Activated T-cell treated with anti-CD3 and anti-CD28 coated beads, Interleukin-2, amount 50 U/mL, for 4 hours (primary cell): Measurements from ENCODE around the gene LINGO1. TPM values are rescaled to one million over a fixed set of nuclear protein-coding genes. Genes with fewer than 3 reads are reported as not detected.

Source experiments
- ATAC-seq, 2 donors: fragments of 200-7000 bp; cut with Tn5 transposase; one replicate each; pipeline ENCODE4 v1.10.0; 2021
- DNase-seq: peaks from one replicate; pipeline ENCODE4 v3.0.0-alpha.2; 2020
- H3K27me3 Mint-ChIP-seq: one replicate; pipeline ENCODE4 v1.8.0; 2021; ENCODE audit warnings: low read depth, mixed read lengths
- H3K36me3 Mint-ChIP-seq: one replicate; pipeline ENCODE4 v1.8.0; 2022; ENCODE audit warnings: mixed read lengths; ENCODE audit not compliant: insufficient read depth
- H3K4me1 Mint-ChIP-seq: one replicate; pipeline ENCODE4 v1.8.0; 2021; ENCODE audit warnings: low read depth, mixed read lengths
- H3K4me3 Mint-ChIP-seq: one replicate; pipeline ENCODE4 v1.8.0; 2021; ENCODE audit warnings: mild to moderate bottlenecking, moderate library complexity, mixed read lengths
- H3K9me3 Mint-ChIP-seq: one replicate; pipeline ENCODE4 v1.8.0; 2021; ENCODE audit warnings: mixed read lengths
- total RNA-seq, 3 donors: library from RNA; stranded (reverse); gene quantifications; one replicate each; pipeline ENCODE4 v1.2.1, GENCODE V29; 2021

Gene LINGO1
- total RNA-seq, 3 donors from 2014 or later: not detected

DNA sequence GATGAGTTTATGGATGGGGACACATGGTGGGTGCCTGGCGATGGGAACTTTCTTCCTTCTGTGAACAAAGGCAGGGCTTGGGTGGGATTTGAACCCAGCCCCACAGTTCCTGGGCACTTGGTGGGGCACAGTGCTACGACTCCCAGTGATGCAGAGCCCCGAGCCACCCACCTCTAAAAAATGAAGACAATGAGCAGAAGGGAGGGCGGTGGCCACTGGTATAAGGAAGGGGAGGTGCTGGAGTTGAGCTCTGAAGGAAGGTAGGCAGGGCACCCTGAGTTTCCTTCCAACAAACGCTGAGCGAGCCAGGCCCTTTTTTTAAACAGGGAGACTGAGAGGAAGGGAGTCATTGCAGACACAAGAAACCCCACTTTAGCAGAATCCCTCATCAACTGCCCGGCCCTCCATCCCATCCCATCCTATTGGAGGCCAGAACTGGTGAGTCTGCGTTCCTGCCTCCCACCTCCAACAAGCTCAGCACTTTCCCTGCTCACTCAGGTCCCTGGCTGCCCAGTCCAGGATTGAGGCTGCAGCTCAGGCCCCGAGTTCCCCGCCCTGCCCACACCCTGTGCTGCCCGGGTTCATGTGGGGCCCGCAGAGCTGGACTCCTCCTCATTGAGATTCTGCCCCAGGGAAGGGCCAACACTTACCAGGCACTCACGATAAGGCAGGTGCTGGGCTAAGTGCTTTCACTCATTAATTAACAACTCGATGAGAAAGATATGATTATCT is 57.3 kb downstream of the LINGO1 start:
- ATAC-seq: no peak
- H3K9me3 Mint-ChIP-seq: no peaks in the 10 kb centered on the region
- no peak overlapping the region for H3K4me3 Mint-ChIP-seq

DNA sequence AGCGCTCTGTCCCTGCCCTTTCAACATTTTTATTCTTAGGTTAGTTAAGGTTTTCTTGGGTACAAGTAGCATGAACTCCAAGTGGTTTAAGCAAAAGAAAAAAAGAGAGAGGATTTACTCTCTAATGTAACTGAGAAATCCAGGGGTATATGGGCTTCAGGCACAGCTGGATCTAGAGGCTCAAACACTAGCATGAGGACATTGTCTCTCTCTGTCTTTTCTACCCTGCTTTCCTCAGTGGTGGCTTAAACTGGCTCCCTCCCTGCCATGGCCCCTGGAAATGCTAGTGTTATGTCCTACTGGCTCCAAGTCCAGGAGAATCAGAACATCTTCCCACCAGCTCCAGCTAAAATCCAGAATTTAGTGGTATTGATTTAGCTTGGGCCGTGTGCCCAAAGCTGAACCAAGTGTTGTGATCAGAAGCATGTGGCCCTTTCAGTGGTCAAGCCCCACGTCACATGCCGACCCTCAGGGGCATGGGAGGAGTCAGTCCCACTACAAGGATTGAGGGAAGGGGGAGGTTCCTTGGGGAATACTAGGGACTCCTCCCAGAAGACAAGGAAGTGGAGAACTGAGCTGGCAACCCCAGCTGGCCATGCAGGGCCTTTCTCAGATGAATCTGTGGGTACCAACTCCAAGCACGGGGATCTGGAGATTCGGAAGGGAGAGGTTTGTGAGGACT is 58.0 kb downstream of the LINGO1 start:
- Mint-ChIP-seq H3K9me3 (no peaks in the 10 kb centered on the region), H3K36me3 (no peaks in the 10 kb centered on the region), H3K4me3 (no peak overlapping the region), H3K27me3 (no peaks in the 10 kb centered on the region), H3K4me1 (peaks cover under 1% of the 10 kb centered on the region)
- ATAC-seq: no peak
- DNase-seq: no peak

More for the DNA sequence above, 57.3 kb downstream of the LINGO1 start:
- DNase-seq: no peak
- H3K36me3 Mint-ChIP-seq: no peaks in the 10 kb centered on the region
- no peaks in the 10 kb centered on the region for H3K4me1 Mint-ChIP-seq
- no peaks in the 10 kb centered on the region for H3K27me3 Mint-ChIP-seq

DNA sequence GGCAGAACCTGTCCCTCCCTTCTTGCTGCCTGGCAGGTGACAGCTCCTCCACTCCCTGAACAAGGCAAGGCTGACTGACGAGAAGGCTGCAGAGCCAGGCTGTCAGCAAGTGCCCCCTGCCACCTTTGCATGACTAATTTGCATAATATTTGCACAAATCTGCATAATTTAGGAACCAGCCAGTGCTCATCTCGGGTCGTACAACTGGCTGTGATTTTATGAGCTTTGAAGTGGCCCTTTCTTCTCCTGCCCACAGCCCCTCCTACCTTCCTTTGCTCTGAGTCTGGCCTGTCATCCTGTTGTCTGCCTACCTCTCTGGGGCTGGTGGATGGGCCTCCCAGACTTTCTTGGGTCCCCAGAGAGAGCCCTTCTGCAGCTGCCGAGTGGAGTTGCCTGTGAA is 58.9 kb downstream of the LINGO1 start:
- no peak for ATAC-seq
- no peaks in the 10 kb centered on the region for H3K27me3 Mint-ChIP-seq
- no peaks in the 10 kb centered on the region for H3K36me3 Mint-ChIP-seq
- H3K9me3 Mint-ChIP-seq: no peaks in the 10 kb centered on the region
- peaks cover 2% of the 10 kb centered on the region for H3K4me1 Mint-ChIP-seq
- no peak overlapping the region for H3K4me3 Mint-ChIP-seq
- no peak for DNase-seq

DNA sequence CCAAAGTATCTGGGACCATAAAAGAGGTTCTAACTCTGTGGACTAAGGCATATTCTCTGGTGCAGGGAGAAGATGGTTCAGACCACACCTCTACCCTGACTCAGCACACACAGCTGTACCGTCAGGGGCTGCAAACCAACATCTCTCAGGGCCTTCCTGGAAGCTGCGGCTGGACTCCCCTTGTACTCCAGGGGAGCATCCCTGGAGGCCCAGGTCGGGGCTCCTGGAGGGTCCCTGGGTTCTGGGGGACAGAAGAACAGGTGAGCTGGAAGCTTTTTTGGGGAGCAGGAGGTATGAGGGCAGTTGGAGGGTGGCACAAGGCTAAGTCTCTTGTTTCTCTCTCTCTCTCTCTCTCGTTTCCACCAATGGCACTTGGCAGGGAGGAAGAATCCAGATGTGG is 60.5 kb downstream of the LINGO1 start:
- Mint-ChIP-seq H3K4me1 (peaks cover 2% of the 10 kb centered on the region), H3K36me3 (no peaks in the 10 kb centered on the region), H3K27me3 (no peaks in the 10 kb centered on the region), H3K4me3 (no peak overlapping the region), H3K9me3 (no peaks in the 10 kb centered on the region)
- no peak for ATAC-seq
- no peak for DNase-seq

DNA sequence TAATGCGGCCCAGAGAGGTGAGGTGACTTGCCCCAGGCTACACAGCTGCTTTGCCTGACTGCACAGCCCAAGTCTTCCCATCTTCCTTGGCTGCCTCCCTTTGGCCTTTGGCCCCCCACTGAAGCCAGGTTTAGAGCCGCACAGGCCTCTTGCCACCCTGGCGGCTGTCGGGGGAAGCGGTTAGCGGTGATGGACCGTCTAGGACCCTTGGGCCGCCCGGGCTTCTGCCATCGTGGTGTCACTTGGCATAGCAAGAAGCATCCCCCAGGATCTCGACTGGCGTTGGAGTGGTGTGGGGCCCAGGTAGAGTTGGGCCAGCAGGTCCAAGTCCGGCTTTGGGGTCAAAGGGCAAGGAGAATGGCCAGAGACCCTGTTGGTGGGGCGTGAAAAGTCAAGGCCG is 61.0 kb downstream of the LINGO1 start:
- DNase-seq: no peak
- no peak overlapping the region for H3K4me3 Mint-ChIP-seq
- H3K36me3 Mint-ChIP-seq: no peaks in the 10 kb centered on the region
- H3K27me3 Mint-ChIP-seq: peaks cover 2% of the 10 kb centered on the region
- no peaks in the 10 kb centered on the region for H3K9me3 Mint-ChIP-seq
- peaks cover 2% of the 10 kb centered on the region for H3K4me1 Mint-ChIP-seq
- ATAC-seq: no peak

DNA sequence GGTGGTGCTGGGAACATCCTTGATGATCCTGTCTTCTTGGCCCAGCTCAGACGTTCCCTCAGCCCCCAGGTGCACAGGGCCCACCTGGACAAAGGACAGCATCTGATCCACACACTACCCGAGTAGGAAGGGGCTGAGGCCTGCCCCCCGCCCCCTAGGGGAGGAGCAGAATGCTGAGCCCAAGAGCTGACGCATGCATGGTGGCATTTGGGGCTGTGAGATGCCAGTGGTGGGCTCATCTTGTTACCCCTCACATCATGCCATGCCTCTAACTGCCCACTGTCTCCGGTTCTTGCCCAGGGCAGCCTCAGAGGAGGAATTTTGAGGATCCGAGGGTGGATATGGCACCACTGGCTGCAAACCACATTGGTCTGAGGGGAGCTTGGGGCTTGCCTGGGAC is 61.5 kb downstream of the LINGO1 start:
- Mint-ChIP-seq H3K4me1 (peaks cover 2% of the 10 kb centered on the region), H3K36me3 (no peaks in the 10 kb centered on the region), H3K9me3 (no peaks in the 10 kb centered on the region), H3K27me3 (peaks cover 2% of the 10 kb centered on the region), H3K4me3 (no peak overlapping the region)
- ATAC-seq (no peak), DNase-seq (no peak)

DNA sequence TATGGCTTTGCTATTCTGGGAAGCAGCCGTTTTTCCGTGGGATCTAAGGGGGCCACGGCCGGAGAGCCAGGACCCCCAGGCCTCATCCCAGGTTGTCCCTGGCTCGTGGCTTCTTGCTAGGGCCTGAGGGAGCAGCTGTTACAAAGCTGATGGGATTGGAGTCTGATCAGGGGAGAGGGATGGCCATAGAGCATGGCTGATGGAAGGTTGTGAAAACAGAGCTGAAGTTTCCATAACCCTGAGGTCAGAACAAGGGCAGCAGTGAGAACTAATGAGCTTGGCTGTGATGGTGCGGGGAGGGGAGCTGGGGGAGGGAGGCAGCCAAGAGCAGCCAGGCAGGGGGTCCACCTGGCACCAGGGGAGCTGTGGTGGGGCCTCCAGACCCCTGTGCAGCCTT is 63.0 kb downstream of the LINGO1 start:
- Mint-ChIP-seq H3K9me3 (no peaks in the 10 kb centered on the region), H3K4me3 (no peak overlapping the region), H3K27me3 (peaks cover 2% of the 10 kb centered on the region), H3K36me3 (no peaks in the 10 kb centered on the region), H3K4me1 (peaks cover 2% of the 10 kb centered on the region)
- DNase-seq (no peak), ATAC-seq (no peak)

DNA sequence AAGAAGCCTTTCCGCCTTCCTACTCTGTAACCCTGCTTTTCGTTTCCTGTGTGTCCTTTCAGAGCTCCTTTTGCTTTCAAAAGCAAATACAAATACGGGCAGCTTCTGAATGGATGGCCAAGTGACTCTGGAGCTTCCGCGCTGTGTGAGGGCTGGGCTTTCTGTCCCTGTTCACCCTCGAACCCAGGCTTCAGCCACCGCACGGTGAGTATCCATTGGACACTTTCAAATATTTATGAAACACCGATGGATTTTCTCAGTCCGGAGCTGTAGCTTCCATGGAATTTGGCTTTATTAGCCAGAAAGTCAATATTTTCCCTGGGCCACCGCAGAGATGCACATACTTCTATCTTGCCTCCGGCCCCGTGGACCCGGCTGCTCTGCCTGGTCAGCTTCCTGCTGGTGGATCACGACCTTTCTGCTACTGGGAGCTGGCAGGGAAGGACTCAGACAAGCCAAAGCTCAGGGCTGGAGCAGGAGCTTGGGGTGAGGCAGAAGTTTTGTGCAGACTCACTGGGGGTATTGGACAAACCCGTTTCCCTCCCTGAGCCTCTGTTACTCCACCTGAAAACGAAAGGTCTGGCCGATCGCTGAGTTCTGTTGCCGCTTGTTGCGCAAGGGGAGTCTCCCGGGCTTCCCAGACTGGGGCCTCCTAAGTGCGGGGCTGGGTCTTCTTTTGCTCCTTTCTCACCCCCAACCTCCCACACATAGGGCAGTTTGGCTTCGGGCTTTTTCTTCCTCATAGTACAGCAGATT is 63.6 kb downstream of the LINGO1 start:
- Mint-ChIP-seq H3K27me3 (peaks cover 2% of the 10 kb centered on the region), H3K4me3 (no peak overlapping the region), H3K4me1 (peaks cover 2% of the 10 kb centered on the region), H3K36me3 (no peaks in the 10 kb centered on the region), H3K9me3 (no peaks in the 10 kb centered on the region)
- ATAC-seq (no peak), DNase-seq (no peak)

DNA sequence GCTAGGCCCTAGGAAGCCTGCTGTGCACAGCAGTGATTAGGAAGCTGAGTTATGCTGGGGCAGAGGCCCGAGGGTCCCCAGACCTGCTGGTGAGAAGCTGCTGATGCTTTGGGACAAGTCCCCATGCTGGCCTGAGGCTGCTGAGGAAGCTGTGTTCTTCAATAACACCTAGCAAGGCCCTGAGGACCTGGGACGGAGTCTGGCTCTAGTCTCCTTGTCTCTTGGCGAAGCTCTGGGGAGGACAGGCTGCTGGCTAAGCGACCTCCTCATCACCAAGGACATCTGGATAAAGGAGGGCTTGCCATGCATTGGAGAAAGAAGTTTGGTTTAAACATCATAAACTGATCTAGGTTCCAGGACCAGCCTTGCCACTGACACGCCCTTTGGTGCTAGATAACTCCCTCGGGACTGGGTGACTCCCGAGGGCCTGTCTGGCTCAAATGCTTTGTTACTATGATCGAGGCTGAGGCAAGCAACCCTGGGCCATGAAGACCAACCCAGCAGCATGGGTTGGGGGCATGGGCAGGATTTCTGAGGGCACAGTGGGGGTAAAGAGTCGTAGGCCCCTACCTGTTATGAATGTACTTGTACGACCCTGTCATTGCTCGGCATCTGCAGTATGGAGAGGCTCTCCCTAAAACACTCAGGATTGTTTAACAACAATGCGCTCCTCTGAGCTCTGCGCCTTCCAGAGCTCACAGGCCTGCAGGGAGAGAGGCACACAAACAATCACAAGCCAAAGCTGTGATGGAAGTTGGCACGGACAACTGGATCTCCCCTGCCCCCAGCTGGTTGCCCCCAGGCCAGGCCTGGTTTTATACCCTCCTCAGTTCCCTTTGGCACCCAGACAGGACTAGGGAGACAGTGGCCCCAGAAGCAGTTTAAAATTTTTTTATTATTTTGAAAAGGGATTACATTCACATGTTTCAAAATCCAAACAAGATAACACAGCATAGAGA is 64.4 kb downstream of the LINGO1 start:
- ATAC-seq: no peak
- Mint-ChIP-seq H3K4me3 (no peak overlapping the region), H3K4me1 (peaks cover 2% of the 10 kb centered on the region), H3K9me3 (no peaks in the 10 kb centered on the region), H3K36me3 (no peaks in the 10 kb centered on the region), H3K27me3 (peaks cover 2% of the 10 kb centered on the region)
- no peak for DNase-seq

DNA sequence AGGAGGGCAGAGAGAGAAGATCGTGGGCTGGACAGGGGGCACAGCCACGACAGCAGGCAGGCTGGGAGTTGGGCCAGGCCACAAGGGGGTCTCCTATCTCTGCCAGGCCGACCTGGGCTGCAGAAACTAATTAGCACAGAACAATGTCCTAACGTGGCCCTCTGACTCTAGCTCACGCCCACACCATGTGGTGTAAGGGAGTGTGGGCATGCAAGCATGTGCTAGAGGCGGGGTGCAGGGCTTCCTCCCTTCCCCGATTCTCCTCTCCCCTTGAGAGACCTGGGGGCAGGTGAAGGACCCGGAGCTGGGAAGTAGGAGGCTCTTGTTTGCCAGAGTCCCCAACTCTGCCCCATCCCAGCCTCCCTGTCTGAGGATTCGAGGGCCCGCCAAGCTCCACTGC is 65.5 kb downstream of the LINGO1 start:
- peaks cover 2% of the 10 kb centered on the region for H3K27me3 Mint-ChIP-seq
- H3K4me1 Mint-ChIP-seq: peaks cover 2% of the 10 kb centered on the region
- no peak overlapping the region for H3K4me3 Mint-ChIP-seq
- DNase-seq: no peak
- H3K36me3 Mint-ChIP-seq: no peaks in the 10 kb centered on the region
- no peak for ATAC-seq
- H3K9me3 Mint-ChIP-seq: no peaks in the 10 kb centered on the region

DNA sequence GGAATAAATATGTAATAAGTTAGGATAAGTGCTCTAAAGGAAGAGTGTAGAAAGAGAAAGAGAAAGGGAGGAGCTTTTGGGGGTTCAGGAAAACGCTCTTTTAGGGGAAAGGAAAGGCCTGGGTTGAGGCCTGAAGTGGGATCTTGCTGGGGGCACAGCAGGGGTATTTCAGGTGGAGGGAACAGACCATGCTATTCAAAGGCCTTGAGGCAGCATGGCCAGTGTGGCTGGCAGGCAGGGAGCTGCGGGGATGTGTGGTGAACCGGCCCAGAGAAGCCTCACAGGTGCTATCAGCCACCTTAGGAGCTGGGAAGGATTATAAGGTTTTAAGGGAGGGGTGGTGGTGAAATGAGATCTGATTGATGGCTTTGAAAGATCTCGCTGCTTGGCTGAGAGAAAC is 66.6 kb downstream of the LINGO1 start:
- ATAC-seq (no peak), DNase-seq (no peak)
- Mint-ChIP-seq H3K9me3 (no peaks in the 10 kb centered on the region), H3K27me3 (peaks cover 6% of the 10 kb centered on the region), H3K36me3 (no peaks in the 10 kb centered on the region), H3K4me1 (peaks cover 2% of the 10 kb centered on the region), H3K4me3 (no peak overlapping the region)

DNA sequence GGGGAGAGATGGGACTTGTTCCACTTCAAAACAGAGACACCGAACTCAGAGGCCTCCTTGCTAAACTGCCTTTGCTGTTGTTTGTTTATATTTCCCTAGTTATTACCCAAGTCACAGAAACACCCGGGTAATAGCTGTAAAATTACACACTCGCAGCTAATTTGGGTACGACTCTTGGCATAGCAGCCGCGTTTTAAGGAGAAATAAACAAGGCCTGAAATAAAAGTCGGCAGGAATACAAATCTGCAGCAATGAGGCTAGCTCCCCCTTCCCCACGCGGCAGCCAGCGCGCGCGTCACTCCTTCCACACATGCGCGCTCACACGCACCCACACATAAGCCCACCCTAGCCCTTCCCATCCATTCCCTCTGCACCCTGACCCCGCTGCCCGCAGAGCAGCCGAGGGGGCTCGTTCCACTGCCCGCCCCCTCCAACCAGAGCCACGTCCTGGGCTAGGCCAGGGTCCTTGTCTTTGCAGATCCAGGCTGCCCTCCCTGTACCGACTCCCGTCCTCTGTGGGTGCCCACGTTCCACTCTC is 67.3 kb downstream of the LINGO1 start:
- no peak overlapping the region for H3K4me3 Mint-ChIP-seq
- no peak for DNase-seq
- no peaks in the 10 kb centered on the region for H3K9me3 Mint-ChIP-seq
- H3K27me3 Mint-ChIP-seq: peaks cover 11% of the 10 kb centered on the region
- ATAC-seq: no peak
- peaks cover 2% of the 10 kb centered on the region for H3K4me1 Mint-ChIP-seq
- H3K36me3 Mint-ChIP-seq: no peaks in the 10 kb centered on the region

DNA sequence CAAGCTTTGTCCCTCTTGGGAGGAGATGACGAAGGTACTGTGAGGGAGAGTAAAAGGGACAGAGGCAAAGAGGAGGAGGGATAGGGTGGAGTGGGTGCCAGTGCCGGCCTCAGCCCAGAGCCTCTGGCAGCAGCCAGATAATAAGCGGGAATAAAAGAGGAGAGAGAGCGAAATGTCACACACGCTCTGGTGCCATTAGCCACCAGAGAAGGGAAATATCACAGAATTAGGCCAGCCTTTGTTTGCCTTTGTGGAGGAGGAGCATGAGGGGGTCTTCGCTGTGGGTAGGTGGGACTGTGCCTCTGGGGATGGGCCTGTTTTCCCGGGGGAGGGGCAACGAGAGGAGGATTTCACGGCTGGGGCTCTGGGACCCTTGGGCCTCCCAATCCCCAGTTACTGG is 67.8 kb downstream of the LINGO1 start:
- Mint-ChIP-seq H3K27me3 (peaks cover 12% of the 10 kb centered on the region), H3K4me3 (no peak overlapping the region), H3K9me3 (no peaks in the 10 kb centered on the region), H3K36me3 (no peaks in the 10 kb centered on the region), H3K4me1 (peaks cover 2% of the 10 kb centered on the region)
- DNase-seq: no peak
- ATAC-seq: no peak

DNA sequence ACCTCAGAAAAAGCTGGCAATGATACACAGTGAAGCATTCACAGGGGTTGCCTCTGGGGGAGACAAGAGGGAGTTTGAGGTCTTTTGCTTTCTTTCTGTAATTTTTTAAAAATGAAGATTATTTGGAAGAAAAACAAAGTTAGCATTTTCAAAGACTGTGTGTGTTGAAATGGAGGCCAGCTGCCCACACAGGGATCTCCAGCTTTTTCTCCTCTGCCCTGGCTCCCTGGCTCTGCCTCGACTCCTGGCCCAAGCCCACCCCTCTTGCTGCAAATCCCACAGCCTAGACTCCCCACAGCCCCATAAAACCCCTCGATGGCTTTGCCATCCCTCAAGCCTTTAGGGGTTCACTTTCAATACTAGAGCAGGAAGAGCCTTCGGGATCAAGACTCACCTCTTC is 68.4 kb downstream of the LINGO1 start:
- ATAC-seq (no peak), DNase-seq (no peak)
- Mint-ChIP-seq H3K4me3 (no peak overlapping the region), H3K4me1 (no peaks in the 10 kb centered on the region), H3K27me3 (peaks cover 12% of the 10 kb centered on the region), H3K36me3 (no peaks in the 10 kb centered on the region), H3K9me3 (no peaks in the 10 kb centered on the region)
